Measurements from ENCODE around the gene C17orf50.

The C17orf50 gene

DNA sequence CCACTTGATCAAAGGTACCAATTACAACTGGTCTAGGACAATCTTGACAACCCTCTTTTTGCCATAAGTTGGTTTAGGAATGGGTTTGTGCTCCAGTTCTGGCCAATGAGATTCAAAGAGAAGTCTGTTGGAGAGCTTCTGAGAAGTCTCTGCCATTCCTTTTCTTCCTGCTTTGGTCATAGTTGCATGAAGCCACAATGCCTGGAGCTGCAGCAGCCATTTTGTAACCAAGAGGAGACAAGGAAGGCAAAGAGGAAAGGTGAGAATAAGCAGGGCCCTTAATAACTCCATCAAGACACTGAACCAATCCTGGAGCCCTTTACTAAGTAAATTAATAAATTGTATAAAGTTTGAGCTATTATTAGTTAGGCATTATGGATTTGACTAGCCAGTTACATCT is 3.4 kb upstream of the C17orf50 start:
- no peak for DNase-seq

DNA sequence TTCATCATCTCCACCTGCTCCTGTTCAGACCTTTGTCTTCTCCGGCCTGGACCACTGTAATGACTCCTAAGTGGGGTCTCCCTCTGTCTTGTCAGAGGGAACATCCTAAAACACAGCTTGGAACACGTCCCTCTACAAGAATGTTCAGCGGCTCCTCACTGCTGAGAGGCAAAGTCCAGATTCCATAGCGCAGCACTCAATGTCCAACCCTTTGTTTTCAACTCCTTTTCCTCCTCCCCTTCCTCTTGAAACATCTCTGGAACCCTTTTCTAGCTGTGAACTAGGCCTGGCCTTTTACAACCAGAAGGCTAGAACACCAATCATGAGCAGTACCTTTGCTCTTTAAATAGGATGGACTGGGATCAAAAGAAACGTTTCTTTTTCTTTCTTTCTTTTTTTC is 914 bp downstream of the C17orf50 start:
- no peak for DNase-seq

DNA sequence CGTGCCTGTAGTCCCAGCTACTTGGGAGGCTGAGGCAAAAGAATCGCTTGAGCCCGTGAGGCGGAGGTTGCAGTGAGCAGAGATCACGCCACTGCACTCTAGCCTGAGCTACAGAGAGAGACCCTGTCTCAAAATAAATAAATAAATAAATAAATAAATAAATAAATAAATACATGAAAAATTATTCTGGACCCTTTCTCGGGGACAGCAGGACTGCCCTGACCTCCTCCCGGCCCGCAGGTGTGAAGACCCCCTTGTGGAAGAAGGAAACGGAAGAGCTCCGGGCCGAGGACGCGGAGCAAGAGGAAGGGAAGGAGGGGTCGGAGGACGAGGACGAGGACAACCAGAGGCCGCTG is 3.1 kb downstream of the C17orf50 start:
- DNase-seq = no peak

DNA sequence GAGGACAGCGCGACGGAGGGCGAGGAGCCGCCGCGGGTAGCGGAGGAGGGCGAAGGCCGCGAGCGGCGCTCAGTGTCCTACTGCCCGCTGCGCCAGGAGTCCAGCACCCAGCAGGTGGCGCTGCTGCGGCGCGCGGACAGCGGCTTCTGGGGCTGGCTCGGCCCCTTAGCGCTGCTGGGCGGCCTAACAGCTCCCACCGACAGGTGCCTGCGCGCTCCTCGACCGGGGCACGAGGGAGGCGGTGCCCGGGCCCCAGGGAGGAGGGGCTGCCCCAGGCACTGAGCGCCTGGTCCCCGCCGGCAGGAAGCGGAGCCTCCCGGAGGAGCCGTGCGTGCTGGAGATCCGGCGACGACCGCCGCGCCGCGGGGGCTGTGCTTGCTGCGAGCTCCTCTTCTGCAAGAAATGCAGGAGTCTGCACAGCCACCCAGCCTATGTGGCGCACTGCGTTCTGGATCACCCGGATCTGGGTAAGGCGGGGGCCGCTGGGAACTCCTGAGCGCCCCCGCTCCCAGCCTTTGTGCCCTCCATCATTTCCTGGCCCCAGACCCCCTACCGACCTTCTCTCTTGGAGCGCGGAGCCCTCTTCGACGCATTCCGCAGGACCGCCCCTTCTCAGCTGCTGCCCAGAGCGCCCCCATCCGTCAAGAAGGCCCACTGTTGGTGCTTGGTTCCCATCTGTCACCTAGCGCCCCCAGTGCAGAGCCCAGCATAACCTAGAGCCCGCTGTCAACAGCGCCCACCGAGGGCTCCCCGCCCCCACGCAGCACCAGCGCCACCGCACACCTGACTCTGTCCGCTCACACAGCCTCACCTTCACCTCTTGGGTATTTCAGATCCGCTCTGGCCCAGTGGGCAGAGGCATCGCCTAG is 3.7 kb downstream of the C17orf50 start:
- peak; percentile 75 for DNase-seq

DNA sequence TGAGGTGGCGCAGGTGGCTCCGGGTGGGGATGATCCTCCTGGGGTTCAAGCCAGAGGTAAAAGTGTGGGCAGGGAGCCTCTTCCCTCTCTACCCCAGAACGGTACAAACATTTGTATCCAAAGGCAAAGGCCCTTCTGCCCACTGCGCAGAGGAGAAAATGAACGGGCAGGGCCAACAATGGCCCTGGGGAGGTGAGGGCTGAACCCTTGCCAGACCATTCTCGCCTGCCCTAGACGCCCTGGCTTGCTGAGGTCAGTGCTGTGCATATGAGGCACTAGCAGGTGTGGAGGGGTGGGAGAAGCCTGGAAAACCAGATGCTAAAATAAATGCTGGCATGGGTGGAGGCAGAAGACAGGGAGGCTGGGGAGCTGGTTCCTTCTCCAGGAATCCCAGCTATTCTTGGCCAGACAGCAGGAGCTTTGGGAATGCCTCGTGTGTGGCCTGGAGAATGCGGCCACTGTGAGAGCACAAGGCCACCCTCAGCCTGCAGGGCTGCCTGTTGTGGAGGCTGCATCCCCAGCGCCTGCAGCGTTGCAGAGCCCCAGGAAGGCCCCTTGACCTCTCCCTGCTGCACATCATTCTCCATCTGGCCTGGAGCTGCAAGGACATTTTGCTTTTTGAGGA is 4.5 kb downstream of the C17orf50 start:
- no peak for DNase-seq

DNA sequence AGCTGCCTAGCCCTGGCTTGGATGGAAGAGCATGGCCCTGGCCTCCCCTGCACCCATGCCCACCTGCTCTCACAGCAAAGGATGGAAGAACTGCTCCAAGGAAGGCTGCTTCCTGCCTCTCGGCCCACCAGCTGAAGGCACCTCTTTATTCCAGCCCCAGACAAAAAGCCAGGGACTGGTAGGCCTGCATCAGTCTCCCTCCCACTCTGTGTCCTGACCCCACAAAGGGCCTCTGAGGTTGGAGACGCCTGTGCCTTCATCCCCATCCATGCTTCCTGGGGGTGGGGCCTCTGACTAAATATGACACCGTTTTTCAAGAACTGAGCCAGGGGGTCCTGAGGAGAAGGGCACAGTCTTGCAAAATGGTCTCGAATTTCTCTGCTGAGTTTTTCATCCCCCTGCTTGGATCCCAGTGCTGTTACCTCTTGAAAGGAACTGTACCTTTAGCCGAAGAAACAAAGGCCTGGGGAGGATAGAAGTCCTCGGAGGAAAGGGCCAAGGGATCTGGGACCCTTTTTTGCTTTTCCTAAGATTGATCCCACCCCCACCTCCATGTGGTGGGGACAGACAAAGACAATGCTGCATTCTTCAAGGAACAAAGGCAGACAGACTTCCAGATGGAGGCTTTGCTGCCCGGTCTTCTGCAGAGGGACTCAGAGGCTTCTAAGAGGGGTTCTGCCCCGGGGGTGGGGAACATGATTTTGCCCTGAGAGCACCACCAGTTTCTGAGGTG is 5.2 kb downstream of the C17orf50 start:
- DNase-seq = no peak

DNA sequence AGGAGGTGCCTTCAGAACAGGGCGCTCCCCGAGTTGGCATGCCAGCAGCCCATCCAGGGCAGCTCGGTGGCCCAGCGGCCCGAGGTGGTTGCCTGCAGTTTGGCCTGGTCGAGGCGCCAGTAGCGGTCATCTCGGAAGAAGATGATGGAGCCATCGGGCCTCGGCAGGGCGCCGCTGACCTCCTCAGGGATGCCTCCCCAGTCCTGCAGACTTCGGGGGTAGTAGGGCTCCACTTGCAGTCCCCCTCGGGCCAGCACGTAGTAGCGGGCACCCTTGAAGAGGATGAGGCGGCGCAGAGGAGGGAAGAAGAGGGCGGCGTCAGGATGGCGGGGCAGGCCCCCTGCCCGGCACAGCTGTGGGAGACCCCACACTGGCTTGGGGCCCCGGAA is 5.8 kb downstream of the C17orf50 start:
- DNase-seq = no peak

DNA sequence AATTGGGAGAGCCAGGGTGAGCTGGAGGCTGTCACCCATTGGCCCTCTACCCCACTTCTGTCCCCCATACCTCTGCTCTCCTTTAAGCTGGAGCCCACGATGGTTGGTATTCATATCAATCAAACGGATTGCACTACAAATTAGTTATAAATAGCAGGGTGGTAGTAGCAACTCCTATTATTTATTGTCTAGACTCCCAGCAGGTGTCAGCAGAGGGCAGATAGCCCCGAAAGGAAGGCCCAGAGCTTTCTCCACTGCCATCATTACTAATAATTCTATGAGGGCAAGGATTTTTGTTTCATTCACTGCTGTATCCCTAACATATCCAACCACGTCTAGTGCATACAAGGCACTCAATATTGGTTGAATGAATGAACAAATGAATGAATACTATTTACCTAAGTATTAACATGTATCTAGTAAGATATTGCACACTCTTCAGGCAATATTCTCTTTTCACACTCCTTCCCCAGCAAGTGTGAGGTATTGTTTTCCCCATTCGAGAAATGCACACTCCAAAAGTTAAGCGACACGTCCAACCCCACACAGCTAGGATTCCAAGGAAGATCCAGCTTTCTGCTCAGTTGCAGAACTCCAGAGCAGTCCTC is 6.3 kb downstream of the C17orf50 start:
- DNase-seq = peak; percentile 28

DNA sequence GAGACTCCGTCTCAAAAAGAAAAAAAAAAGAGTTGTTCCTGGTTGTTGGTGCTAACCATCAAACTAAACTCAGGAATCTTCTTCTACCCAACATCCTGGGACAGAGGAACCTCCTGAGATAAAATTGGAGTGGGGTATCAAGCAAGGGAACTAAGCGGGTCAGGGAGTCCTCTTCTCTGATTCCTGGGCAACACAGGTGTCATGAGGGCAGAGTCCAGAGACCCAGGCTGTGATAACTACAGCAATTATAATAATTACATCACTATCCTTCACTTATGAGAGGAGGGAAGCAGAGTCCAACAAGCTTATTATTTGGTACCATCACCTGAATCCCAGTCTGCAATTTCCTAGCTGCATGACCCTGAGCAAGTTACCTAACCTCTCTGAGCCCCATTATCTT is 8.1 kb downstream of the C17orf50 start:
- DNase-seq = no peak

DNA sequence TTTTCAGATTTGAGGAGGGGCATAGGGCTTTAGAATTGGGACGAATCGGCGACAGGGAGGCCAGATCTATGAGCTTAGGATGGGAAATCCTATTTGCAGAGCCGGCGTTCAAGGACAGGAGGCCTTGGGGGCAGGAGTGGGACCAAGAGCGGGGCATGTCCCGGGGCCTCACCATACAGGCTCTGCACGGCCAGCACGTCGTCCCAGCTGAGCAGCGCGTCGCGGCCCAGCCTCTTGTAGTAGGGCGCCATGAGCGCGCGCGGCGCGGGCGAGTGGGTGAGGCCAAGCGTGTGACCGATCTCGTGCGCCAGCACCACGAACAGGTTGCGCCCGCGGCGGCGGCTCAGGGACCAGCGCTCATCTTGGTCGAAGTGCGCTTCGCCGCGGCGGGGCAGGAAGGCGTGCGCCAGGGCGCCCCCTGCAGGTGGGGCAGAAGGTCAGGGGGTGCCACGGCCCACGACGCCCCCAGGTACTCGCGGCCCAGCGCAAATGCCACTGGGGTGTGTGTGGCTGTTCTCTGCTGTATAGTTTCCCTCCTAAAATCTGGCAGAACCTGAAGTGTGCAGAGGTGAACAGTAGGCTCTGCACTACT is 9.3 kb downstream of the C17orf50 start:
- no peak for DNase-seq

DNA sequence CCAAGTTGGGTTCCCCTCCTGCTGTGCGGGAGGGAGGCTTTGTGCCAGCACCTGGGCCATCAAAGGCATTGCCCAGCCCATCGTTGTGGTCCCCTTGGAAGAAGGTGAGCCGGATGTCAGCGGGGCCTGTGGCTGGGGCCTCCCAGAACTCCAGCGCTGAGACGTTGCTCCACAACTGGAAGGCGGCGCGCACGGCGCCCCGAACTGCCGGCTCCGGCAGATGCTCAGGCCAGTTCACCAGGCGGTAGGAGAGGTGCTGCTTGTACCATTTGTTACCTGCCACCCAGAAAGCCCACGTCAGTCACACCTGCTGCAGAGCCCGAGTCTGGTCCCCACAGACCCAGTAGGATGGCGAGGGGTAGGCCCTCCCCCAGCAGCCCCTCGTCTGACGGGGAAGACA is 12.4 kb downstream of the C17orf50 start:
- DNase-seq = no peak

DNA sequence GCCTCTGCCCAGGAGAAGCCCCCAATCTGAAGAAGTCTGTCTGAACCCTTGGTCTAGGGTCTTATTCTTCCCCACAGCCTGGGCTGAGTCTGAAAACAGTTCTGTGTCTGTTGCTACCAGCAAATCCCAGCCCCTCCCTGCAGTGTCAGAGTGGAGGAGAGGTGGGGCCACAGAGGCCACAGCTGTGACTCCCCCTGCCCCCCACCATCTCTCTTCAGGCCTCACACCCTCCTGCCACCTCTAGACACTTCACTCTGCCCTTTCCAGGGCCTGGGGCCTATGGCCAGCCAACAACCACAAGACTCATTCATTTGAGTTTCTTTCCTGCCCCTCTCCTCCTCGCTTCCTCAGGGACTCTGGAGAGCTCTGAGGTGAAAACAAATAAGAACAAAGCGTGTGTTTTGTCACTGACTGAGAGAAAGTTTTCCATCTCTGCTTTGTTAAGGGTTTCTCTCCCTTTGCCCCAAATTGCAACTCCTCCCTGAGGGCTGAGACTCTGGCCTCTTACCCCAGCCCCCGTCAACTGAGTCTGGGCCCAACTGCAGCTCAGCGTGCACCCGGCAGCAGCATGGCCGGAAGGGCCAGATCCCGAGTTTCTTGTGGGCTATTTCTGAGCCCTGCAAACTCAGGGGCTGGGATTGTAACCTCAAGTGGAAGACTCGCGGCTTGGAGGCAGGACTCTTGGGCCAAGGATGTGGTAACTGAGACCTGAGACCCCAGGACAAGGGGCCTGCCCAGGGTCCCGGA is 13.2 kb downstream of the C17orf50 start:
- no peak for DNase-seq

DNA sequence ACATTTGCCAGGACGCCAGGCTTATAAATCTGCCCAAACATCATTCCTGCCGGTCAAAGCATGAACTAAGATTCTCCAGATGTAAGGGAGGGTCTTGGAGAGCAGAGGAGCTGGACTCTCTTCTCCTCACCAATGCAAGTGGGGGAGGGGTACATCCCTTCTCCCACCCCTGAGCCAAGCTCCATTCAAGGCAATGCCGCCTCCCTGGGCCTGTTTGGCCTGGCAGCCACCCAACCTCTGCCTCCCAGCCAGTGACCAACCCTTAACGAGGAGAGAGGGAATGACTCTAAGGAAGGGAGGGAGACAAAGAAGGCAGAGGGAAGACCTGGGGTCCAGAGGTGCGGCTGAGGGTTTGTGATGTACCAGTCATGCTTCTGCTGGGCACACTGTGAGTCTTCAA is 13.8 kb downstream of the C17orf50 start:
- peak; percentile 36 for DNase-seq

DNA sequence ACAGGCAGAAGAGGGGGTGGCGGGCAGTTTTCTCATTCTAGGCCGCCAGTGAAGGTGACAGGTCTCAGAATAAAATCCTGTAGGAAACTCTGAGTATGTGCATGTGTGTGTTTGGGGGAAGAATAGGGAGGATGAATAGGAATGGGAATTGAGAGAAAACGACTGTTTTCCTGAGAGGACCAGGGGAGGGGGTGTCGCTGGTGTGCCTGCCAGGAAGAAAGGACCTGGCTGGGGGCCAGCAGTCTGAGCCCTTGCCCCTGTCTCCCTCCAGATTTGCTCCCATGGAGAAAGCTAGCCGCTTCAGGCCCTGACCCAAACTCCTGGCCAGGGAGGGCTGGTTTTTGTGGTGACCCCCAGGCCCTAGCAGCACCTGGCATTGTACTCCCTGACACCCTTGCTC is 14.4 kb downstream of the C17orf50 start:
- DNase-seq = no peak

DNA sequence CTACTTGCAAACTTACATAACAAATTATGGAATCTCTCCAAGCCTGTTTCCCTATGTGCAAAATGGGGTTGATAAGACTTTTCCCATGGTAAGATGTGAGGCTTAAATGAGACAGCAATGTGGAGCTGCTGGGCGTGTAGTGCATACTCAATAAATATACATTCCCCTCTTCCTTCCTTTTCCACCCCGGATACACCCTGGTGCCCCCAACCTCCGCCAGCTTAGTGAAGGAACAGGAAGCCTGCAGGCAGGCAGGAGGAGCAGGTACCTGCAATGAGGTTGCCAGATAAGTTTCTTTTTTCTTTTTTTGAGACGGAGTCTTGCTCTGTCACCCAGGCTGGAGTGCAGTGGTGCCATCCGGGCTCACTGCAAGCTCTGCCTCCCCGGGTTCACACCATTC is 14.9 kb downstream of the C17orf50 start:
- no peak for DNase-seq

DNA sequence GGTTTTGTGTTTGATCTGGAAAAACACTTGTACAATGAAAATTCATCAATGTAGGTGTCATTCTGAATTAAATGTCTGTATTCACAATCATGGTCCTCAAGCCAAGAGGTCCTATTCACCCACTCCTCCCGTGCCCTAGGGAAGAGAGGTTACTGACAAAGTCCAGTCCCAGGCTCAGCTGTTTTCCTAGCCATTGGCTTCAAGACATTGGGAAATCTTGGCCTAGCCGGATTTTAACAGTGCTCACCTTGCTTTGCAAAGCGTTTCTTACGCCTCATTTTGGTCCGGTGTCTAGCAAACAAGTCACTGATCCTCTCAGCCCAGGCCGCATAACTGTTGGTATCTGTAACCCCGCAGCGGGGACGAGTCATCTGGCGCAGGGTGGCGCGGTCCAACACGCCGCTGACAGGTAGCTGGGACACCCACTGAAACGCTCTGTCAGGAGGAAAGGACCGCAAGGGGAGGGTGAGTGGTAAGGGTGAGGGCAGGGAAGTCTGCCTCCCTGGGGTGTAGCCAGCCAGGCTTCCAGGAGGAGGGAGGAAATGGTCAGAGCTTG is 18.0 kb downstream of the C17orf50 start:
- DNase-seq = no peak

DNA sequence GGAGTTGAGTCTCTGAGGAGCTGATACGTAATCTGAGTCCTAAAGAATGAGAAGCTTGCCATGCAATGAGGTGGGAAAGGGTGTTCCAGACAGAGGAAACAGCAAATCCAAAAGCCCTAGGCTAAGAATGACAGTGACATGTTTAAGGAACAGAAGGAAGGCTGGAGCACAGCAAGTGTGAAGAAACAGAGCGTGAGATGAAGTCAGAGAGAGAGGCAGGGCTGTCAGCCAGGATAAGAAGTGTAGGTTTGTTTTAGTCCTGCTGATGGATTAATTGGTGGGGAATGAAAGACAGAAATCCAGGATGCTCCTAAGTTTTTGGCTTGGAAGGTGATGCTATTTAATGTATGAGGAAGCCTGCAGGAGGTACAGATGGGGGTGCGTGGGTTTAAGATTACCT is 20.3 kb downstream of the C17orf50 start:
- DNase-seq = no peak

DNA sequence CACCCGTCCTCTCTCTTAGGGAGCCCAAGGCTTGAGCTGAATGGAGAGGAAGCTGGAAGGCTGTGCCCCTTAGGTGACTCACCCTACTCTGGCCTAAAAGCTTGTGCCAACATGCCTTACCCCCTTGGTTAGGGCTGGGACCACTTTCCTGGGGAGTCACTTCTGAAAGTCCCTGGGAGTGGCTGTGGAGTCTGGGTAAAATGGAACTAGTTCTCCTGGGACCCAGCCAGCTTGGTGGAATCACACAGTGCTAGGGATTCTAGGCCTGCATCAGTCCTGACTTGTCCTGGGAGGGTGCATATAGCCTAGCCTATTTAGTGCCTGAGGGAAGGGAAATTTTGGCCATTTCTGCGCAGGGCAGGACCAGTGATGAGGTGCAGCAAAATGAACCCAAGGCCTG is 24.2 kb downstream of the C17orf50 start:
- no peak for DNase-seq

DNA sequence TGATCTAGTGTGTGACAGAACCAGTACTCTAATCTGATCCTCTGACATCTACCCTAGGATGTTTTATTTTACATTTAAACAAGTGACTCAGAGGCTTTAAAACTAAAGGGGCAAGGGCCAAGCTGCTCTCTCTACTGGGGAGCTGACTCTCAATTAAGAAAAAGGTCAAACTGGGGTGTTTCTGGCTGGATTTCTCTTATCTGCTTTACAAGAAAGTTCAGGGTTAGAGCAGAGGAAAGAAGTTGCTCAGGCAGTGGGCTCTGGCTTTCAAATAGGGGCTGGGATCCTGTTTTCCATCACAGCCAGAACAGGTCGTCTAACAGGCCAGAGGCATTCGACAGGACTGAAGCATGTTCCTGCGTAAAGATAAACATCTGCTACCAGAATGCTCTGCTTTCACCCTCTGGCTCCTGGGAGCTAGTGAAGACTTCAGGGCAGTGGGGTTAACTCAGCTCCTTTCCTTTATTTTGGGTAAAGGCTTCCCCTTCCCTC is 26.3 kb downstream of the C17orf50 start:
- DNase-seq = no peak

DNA sequence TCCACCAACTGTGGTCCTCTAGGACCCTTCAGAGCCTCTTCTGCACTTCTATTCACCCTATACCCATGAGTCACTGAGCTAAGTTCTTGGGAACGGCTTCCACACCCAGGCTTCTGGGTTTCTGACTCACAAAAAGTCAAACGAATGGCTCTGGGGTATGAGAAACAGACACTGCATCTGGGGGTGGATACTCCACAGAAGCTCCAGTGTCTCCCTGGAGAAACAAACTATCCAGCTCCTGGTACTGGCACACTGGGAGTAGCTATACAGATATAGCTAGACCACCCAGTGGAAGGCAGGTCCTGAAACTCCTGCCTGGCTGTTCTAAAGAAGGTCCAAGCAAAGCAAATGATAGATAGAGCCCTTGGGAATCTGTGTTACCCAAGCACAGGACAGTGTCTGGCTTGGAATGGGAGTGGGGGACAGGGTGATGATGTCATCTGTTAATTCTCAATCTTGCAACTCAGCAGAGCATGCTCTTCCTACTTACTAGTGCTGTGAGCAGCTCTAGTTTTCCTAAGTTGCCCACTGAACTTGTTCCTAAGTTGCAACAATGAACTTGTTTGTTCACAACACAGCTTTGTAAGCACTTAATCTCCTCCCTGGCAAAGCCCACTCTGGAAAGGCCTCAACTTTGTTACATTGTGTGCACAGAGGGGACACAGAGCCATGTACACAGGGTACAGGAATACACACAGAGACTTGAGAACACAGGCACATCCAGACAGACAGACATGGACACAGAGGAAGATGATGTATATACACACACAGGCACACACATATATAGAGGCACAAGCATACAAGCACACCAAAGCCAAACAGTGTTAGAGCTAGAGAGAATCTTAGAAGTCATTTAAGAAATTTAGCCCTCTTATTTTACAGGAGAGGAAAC is 28.0 kb downstream of the C17orf50 start:
- no peak for DNase-seq

DNA sequence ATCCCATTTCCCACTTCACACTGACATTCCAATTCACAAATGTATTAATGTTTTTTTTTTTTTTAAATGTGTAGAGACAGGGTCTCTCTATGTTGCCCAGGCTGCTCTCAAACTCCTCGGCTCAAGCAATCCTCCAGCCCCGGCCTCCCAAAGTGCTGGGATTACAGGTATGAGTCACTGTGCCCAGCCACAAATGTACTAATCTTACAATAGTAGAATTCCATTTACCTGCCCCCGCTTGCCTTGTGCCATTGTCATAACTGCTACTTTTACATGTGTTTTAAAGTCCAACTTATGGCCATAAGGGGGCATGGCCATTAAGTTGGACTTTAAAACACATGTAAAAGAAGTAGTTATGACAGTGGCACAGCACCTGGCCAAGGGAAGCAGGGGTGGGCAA is 30.2 kb downstream of the C17orf50 start:
- DNase-seq = no peak
